ENCODE measurements around the gene CEP43. TPM values are rescaled to one million over a fixed set of nuclear protein-coding genes. Genes with fewer than 3 reads are reported as not detected.

The CEP43 gene
- total RNA-seq, 4 donors from 2014 or later: 13.0 to 18.6 (median 13.3) TPM

DNA sequence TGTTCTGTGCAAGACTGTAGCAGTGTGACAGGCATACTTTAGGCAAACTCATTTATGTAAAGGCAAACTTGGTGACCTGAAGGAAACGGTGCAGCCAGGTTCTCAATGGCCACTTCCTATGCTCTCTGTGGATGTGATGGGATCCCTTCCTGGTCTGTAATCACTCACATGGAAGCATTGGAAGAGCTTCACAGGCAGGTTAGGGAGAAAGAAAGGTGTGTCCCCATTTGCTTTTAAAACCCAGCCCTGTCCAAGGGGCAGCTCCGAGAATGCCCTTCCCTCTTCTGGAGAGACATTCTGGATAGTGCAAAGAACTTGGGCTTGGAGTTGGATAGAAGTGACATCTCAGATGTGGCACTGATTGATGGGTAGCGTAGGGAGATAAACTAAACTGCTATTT lies 28.1 kb downstream of the CEP43 start:
- H3K4me3 ChIP-seq: no peak overlapping the region
- H3K36me3 ChIP-seq: peaks cover 0 to 98% (median 0%) of the 10 kb centered on the region in 3 donors
- 85 to 90% methylated on average over 3 of the region's 3 CpGs for WGBS, 2 donors
- TF ChIP-seq, protein P1, sequence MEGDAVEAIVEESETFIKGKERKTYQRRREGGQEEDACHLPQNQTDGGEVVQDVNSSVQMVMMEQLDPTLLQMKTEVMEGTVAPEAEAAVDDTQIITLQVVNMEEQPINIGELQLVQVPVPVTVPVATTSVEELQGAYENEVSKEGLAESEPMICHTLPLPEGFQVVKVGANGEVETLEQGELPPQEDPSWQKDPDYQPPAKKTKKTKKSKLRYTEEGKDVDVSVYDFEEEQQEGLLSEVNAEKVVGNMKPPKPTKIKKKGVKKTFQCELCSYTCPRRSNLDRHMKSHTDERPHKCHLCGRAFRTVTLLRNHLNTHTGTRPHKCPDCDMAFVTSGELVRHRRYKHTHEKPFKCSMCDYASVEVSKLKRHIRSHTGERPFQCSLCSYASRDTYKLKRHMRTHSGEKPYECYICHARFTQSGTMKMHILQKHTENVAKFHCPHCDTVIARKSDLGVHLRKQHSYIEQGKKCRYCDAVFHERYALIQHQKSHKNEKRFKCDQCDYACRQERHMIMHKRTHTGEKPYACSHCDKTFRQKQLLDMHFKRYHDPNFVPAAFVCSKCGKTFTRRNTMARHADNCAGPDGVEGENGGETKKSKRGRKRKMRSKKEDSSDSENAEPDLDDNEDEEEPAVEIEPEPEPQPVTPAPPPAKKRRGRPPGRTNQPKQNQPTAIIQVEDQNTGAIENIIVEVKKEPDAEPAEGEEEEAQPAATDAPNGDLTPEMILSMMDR (IDR thresholded peaks at IDR 0.05): no peak
- no peak for TF ChIP-seq POLR2A (IDR thresholded peaks at IDR 0.05)
- H3K9me3 ChIP-seq: no peaks in the 10 kb centered on the region
- DNase-seq: no peak
- no peaks in the 10 kb centered on the region for H3K27me3 ChIP-seq
- no peak overlapping the region for H3K27ac ChIP-seq
- no peaks in the 10 kb centered on the region for H3K4me1 ChIP-seq
- intact Hi-C loops (cut with DNase I): no loop called here

GRCh38 chr6:167027772-167028171 lies 28.6 kb downstream of the CEP43 start:
- intact Hi-C loops (cut with DNase I): no loop called here
- DNase-seq: no peak
- TF ChIP-seq, protein P1 (IDR thresholded peaks at IDR 0.05): no peak
- no peak for TF ChIP-seq POLR2A (IDR thresholded peaks at IDR 0.05)
- 96 to 100% methylated on average over 6 of the region's 6 CpGs for WGBS, 2 donors
- H3K27ac ChIP-seq: no peak overlapping the region
- peaks cover 0 to 94% (median 0%) of the 10 kb centered on the region in 3 donors for H3K36me3 ChIP-seq
- no peak overlapping the region for H3K4me3 ChIP-seq
- H3K9me3 ChIP-seq: no peaks in the 10 kb centered on the region
- no peaks in the 10 kb centered on the region for H3K27me3 ChIP-seq
- H3K4me1 ChIP-seq: no peaks in the 10 kb centered on the region

GRCh38 chr6:167030222-167031072 lies 31.2 kb downstream of the CEP43 start:
- Histone ChIP-seq H3K27me3 (no peaks in the 10 kb centered on the region), H3K27ac (no peak overlapping the region), H3K9me3 (no peaks in the 10 kb centered on the region), H3K4me1 (no peaks in the 10 kb centered on the region), H3K36me3 (peaks cover 0 to 92% (median 0%) of the 10 kb centered on the region in 3 donors), H3K4me3 (no peak overlapping the region)
- no peak for DNase-seq
- 88 to 89% methylated on average over 11 of the region's 11 CpGs for WGBS, 2 donors
- intact Hi-C loops (cut with DNase I): no loop called here
- TF ChIP-seq POLR2A (IDR thresholded peaks at IDR 0.05): no peak
- TF ChIP-seq, protein P1 (IDR thresholded peaks at IDR 0.05): no peak

DNA sequence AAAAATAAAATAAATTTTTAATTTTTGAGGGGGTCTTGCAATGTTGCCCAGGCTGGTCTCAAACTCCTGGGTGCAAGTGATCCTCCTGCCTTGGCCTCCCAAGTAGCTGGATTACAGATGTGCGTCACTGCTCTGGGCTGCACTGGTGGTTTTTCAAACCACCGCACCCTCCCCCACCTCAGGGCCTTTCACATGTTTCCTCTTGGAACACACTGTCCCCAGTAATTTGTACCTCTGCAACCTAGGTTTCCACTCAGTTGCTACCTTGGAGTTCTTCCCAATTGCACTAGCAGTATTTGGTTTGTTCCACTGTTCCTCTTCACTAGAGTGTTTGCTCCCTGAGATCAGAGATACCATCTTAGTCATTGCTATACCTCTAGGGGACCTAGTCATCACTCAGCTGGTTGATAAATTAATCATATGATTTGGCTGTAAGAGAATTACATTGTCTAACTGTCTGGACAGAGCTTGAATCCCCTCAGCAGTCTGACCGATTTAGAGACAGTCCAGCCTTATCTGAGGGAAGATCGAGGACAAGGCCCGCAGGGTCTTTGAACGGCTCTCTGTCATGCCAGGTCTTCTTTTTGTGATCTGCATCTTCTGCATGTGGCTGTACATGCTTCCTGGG lies 32.0 kb downstream of the CEP43 start:
- no peak for DNase-seq
- 82 to 96% methylated on average over 6 of the region's 6 CpGs for WGBS, 2 donors
- Histone ChIP-seq H3K36me3 (peaks cover 0 to 92% (median 0%) of the 10 kb centered on the region in 3 donors), H3K4me1 (no peaks in the 10 kb centered on the region), H3K9me3 (no peaks in the 10 kb centered on the region), H3K4me3 (no peak overlapping the region), H3K27ac (no peak overlapping the region), H3K27me3 (no peaks in the 10 kb centered on the region)
- TF ChIP-seq POLR2A (IDR thresholded peaks at IDR 0.05): no peak
- TF ChIP-seq, protein P1 (IDR thresholded peaks at IDR 0.05): no peak
- intact Hi-C loops (cut with DNase I): no loop called here

DNA sequence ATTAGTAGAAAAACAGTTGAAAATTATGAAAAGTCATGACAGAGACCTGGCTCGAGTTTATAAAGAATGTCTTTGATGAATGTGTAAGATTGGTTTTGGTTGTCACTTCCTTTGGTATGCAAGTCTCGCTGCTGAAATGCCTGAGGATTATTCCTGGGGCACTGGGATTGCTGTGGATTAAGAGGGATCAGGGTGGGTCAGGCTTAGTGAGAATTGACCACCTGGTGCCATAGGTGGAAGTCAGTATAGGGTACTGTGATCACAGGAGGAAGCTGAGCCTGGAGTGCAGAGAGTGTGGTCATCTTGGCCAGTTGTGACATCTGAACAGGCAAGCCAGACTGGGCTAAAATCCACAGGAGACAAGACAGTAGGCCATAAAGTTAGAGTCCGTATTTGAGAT lies 34.9 kb downstream of the CEP43 start:
- intact Hi-C loops (cut with DNase I): no loop called here
- H3K4me1 ChIP-seq: no peaks in the 10 kb centered on the region
- H3K27me3 ChIP-seq: no peaks in the 10 kb centered on the region
- peaks cover 0 to 88% (median 0%) of the 10 kb centered on the region in 3 donors for H3K36me3 ChIP-seq
- WGBS, 2 donors: 88 to 92% methylated on average over 3 of the region's 3 CpGs
- H3K9me3 ChIP-seq: no peaks in the 10 kb centered on the region
- H3K27ac ChIP-seq: no peak overlapping the region
- DNase-seq: no peak
- TF ChIP-seq, protein P1 (IDR thresholded peaks at IDR 0.05): no peak
- no peak for TF ChIP-seq POLR2A (IDR thresholded peaks at IDR 0.05)
- no peak overlapping the region for H3K4me3 ChIP-seq

All from esophagus squamous epithelium (tissue), 5 donors.